ENCODE measurements around the gene LRP1-AS. TPM values are rescaled to one million over a fixed set of nuclear protein-coding genes. Genes with fewer than 3 reads are reported as not detected.

LRP1-AS gene
- total and polyA plus RNA-seq, 3 donors from 2014 or later = not detected

GRCh38 chr12:57148469-57149244 lies 1.2 kb upstream of the LRP1-AS start:
- Histone ChIP-seq H3K27me3 (no peaks in the 10 kb centered on the region), H3K4me3 (no peak overlapping the region), H3K4me1 (peaks cover 85% of the 10 kb centered on the region), H3K27ac (peak overlapping the region; percentile 49 to 86), H3K9me3 (no peaks in the 10 kb centered on the region), H3K36me3 (ENCODE audit: low read depth, missing control alignments) (no peaks in the 10 kb centered on the region)
- DNase-seq = peak; percentile 70
- 30 to 53% methylated on average over 4 of the region's 4 CpGs for WGBS, 2 donors
- TF ChIP-seq, protein P1, sequence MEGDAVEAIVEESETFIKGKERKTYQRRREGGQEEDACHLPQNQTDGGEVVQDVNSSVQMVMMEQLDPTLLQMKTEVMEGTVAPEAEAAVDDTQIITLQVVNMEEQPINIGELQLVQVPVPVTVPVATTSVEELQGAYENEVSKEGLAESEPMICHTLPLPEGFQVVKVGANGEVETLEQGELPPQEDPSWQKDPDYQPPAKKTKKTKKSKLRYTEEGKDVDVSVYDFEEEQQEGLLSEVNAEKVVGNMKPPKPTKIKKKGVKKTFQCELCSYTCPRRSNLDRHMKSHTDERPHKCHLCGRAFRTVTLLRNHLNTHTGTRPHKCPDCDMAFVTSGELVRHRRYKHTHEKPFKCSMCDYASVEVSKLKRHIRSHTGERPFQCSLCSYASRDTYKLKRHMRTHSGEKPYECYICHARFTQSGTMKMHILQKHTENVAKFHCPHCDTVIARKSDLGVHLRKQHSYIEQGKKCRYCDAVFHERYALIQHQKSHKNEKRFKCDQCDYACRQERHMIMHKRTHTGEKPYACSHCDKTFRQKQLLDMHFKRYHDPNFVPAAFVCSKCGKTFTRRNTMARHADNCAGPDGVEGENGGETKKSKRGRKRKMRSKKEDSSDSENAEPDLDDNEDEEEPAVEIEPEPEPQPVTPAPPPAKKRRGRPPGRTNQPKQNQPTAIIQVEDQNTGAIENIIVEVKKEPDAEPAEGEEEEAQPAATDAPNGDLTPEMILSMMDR (IDR thresholded peaks at IDR 0.05) = no peak
- no peak for TF ChIP-seq POLR2A (IDR thresholded peaks at IDR 0.05)
- intact Hi-C loops (cut with DNase I; ENCODE audit: low total_unique reads) = no loop called here

- Histone ChIP-seq H3K4me3 (no peak overlapping the region), H3K36me3 (ENCODE audit: low read depth, missing control alignments) (no peaks in the 10 kb centered on the region), H3K27ac (peak overlapping the region in 1 of 2 donors; percentile 62), H3K4me1 (peaks cover 80% of the 10 kb centered on the region), H3K27me3 (no peaks in the 10 kb centered on the region), H3K9me3 (no peaks in the 10 kb centered on the region)
- no peak for DNase-seq
- 61 to 74% methylated on average over 2 of the region's 2 CpGs for WGBS, 2 donors
- intact Hi-C loops (cut with DNase I; ENCODE audit: low total_unique reads) = no loop called here
- TF ChIP-seq, protein P1 (IDR thresholded peaks at IDR 0.05) = no peak
- TF ChIP-seq POLR2A (IDR thresholded peaks at IDR 0.05) = no peak
Measured at GRCh38 chr12:57146092-57146491, 1.3 kb downstream of the LRP1-AS start.

DNA sequence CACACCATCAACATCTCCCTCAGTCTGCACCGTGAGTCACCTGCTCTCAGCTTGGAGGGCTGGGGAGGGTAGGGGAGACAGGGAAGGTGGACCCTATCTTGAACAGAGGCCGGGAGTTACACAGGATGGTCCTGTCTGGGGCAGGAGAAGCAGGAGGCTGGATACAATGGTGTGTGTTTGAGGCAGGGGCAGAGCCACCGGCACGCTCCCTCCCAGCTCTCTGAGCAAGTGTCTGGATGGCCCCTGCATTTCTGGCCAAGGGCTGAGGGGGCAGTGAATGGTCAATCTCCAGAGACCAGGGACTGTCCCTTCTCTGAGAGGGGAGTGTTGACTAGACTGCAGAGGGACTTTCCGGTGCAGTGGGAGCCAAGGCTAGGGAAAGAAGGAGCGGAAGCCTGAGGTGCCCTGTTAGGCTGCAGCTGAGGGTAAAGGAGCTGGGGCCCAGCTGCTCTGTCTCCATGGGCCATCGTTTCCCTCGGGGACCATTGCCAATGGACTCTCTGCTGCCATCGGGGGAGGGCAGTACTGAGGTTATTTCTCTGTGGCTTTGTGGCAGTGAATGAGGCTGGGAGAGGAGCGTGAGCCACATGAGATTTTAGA lies 1.9 kb downstream of the LRP1-AS start:
- Histone ChIP-seq H3K27me3 (no peaks in the 10 kb centered on the region), H3K4me3 (no peak overlapping the region), H3K36me3 (ENCODE audit: low read depth, missing control alignments) (no peaks in the 10 kb centered on the region), H3K9me3 (no peaks in the 10 kb centered on the region), H3K27ac (peak overlapping the region in 1 of 2 donors; percentile 1), H3K4me1 (peaks cover 75% of the 10 kb centered on the region)
- intact Hi-C loops (cut with DNase I; ENCODE audit: low total_unique reads) = no loop called here
- DNase-seq = no peak
- 50 to 66% methylated on average over 6 to 10 of the region's 10 CpGs for WGBS, 2 donors
- TF ChIP-seq POLR2A (IDR thresholded peaks at IDR 0.05) = no peak
- TF ChIP-seq, protein P1 (IDR thresholded peaks at IDR 0.05) = no peak

DNA sequence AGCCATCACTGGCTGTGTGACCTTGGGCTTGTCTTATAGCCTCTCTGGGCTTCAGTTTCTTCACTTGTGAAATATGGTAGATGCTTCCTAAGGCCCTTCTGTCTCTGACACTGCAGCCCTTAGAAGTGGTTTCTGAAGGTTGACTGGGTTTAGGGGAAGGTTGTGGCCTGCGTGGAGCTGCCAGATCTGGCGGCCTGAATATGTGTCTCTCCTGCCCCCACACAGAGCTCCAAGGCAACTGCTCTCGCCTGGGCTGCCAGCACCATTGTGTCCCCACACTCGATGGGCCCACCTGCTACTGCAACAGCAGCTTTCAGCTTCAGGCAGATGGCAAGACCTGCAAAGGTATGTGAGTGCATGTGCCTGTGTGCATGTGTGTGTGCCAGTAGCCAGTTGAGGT lies 4.0 kb downstream of the LRP1-AS start:
- Histone ChIP-seq H3K27ac (peak overlapping the region; percentile 59 to 70), H3K27me3 (no peaks in the 10 kb centered on the region), H3K4me1 (peaks cover 56% of the 10 kb centered on the region), H3K4me3 (no peak overlapping the region), H3K9me3 (no peaks in the 10 kb centered on the region), H3K36me3 (ENCODE audit: low read depth, missing control alignments) (no peaks in the 10 kb centered on the region)
- WGBS, 2 donors = 45% methylated on average over 4 of the region's 4 CpGs; no CpG with 5 or more reads in 1 of the 2 donors
- intact Hi-C loops (cut with DNase I; ENCODE audit: low total_unique reads) = no loop called here
- DNase-seq = no peak
- no peak for TF ChIP-seq POLR2A (IDR thresholded peaks at IDR 0.05)
- TF ChIP-seq, protein P1 (IDR thresholded peaks at IDR 0.05) = no peak
